Fibroblast of lung (primary cell): ENCODE results near the gene DEDD2. TPM values are rescaled to one million over a fixed set of nuclear protein-coding genes. Genes with fewer than 3 reads are reported as not detected.

ENCODE experiments used
- DNase-seq, 2 donors: peaks; one replicate each; pipeline versions ENCODE4 v3.0.0 to v3.0.0-alpha.2; 2010; ENCODE audit warnings: low read depth in 2 of 2
- H2AFZ ChIP-seq: 2 replicates; pipeline ENCODE4 v1.5.1; 2012; ENCODE audit warnings: low read length, control low read depth, inconsistent platforms
- H3K27ac ChIP-seq: 2 replicates; pipeline ENCODE4 v1.5.1; 2011; ENCODE audit warnings: low read length, control low read depth; ENCODE audit not compliant: insufficient read depth
- H3K27me3 ChIP-seq: 2 replicates; pipeline ENCODE4 v1.5.1; 2011; ENCODE audit warnings: mild to moderate bottlenecking, low read length; ENCODE audit not compliant: control insufficient read depth, insufficient read depth
- H3K36me3 ChIP-seq: 2 replicates; pipeline ENCODE4 v1.5.1; 2011; ENCODE audit warnings: low read length; ENCODE audit not compliant: control insufficient read depth, insufficient read depth
- H3K4me1 ChIP-seq: 2 replicates; pipeline ENCODE4 v1.5.1; 2011; ENCODE audit warnings: low read length; ENCODE audit not compliant: control insufficient read depth, insufficient read depth; ENCODE audit errors: extremely low read depth
- H3K4me2 ChIP-seq: 2 replicates; pipeline ENCODE4 v1.5.1; 2011; ENCODE audit warnings: low read length, control low read depth; ENCODE audit not compliant: insufficient read depth; ENCODE audit errors: extremely low read depth
- H3K4me3 ChIP-seq, 4 experiments: fragments of 200-600 bp in 1 of 4; sonication (generic) in 1 of 4; replicated peaks in 1 of 4; 2 replicates each; pipeline ENCODE4 v1.5.1; 2011 to 2016; ENCODE audit warnings: low read length in 4 of 4, low read depth in 3 of 4, mild to moderate bottlenecking in 3 of 4, control low read depth in 2 of 4, inconsistent platforms in 1 of 4, mixed read lengths in 1 of 4; ENCODE audit not compliant: insufficient read depth in 1 of 4; ENCODE audit errors: control extremely low read depth in 1 of 4
- H3K79me2 ChIP-seq: 2 replicates; pipeline ENCODE4 v1.5.1; 2012; ENCODE audit warnings: mild to moderate bottlenecking, low read length, inconsistent platforms; ENCODE audit not compliant: control insufficient read depth, insufficient read depth
- H3K9ac ChIP-seq: 2 replicates; pipeline ENCODE4 v1.5.1; 2011; ENCODE audit warnings: mild to moderate bottlenecking, low read length, control low read depth; ENCODE audit not compliant: insufficient read depth
- H3K9me3 ChIP-seq: 2 replicates; pipeline ENCODE4 v1.5.1; 2012; ENCODE audit warnings: low read depth, low read length; ENCODE audit not compliant: control insufficient read depth, insufficient read depth
- H4K20me1 ChIP-seq: 2 replicates; pipeline ENCODE4 v1.5.1; 2011; ENCODE audit warnings: low read length; ENCODE audit not compliant: control insufficient read depth, insufficient read depth; ENCODE audit errors: extremely low read depth
- EZH2 ChIP-seq: IDR thresholded peaks from 2 replicates; pipeline ENCODE4 v1.5.1; 2012; ENCODE audit warnings: low read length, control low read depth, mild to moderate bottlenecking; ENCODE audit errors: missing control alignments
- polyA plus RNA-seq, 2 donors: library from polyadenylated mRNA; depleted of rRNA in 1 of 2; stranded (reverse) in 1 of 2; unstranded in 1 of 2; fragments of >200 nt; gene quantifications; 2 replicates each; pipeline ENCODE4 v1.2.1, GENCODE V29; 2011 to 2012; ENCODE audit warnings: missing spikeins in 1 of 2
- total RNA-seq: library from RNA; depleted of rRNA; stranded (reverse); fragments of >200 nt; gene quantifications from 2 replicates; pipeline ENCODE4 v1.2.1, GENCODE V29; 2014
- TF ChIP-seq, protein P1 (sequence below), 2 donors: IDR thresholded peaks in 1 of 2; conservative IDR thresholded peaks in 1 of 2; 1 replicate in 1 of 2; 2 replicates in 1 of 2; pipeline ENCODE4 v1.5.1; 2011 to 2012; ENCODE audit warnings: low read length in 2 of 2, control low read depth in 1 of 2, inconsistent platforms in 1 of 2, low read depth in 1 of 2, mild to moderate bottlenecking in 1 of 2

DEDD2 gene
- total and polyA plus RNA-seq, 2 donors (not counting 1 experiment from before 2014, with no cell fraction given): 10.0 to 17.8 TPM

DNA sequence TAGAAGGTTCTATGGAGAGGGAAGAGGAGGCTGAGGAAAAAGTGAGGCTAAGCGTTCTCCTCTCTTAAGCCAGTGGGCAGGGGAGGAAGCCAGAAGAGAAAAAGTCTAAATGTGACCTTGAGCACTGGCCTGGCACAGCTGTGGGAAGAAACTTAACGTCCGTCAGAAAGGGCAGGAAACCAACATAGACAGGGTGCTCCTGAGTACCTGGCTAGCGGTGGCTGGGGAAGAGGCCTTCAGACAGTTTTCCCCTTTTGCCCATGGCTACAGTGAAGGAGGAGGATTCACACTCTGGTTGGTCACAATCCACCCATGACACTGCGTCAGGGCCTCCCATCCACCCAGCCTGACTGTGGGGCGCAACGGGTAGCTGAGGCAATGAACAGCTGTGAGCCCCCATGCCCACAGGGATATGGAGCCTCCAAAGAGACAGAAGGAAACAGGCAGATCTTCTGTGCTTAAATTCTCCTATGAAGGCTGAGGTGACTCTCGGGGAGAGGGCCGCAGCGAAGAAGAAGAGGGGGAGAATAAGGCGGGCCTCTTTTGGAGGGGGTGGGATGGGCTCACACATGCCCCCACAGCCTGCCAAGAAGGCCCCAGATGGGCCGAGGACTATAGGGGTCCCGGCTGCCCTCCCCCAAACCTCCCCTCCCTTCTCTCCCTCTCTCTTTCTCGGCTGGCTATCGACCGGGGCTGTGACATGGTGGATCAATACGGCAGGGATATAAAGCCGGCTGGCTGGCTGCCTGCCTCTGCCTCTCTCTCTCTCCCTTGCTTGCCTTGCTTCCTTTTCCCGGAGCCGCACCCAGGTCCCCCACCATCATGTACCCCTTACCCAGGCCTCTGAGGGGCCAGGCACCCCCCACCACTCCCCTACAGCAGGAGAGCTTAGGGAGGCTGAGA is 65.4 kb downstream of the DEDD2 start:
- no peak overlapping the region for H3K4me3 ChIP-seq
- DNase-seq: no peak
- H2AFZ ChIP-seq: no peak overlapping the region
- H3K9ac ChIP-seq: no peak overlapping the region
- no peak overlapping the region for H3K4me2 ChIP-seq
- H3K27ac ChIP-seq: no peak overlapping the region
- no peaks in the 10 kb centered on the region for H3K79me2 ChIP-seq
- H4K20me1 ChIP-seq: no peaks in the 10 kb centered on the region
- no peaks in the 10 kb centered on the region for H3K4me1 ChIP-seq
- H3K36me3 ChIP-seq: no peaks in the 10 kb centered on the region
- peaks cover 70% of the 10 kb centered on the region for H3K27me3 ChIP-seq
- TF ChIP-seq, protein P1, sequence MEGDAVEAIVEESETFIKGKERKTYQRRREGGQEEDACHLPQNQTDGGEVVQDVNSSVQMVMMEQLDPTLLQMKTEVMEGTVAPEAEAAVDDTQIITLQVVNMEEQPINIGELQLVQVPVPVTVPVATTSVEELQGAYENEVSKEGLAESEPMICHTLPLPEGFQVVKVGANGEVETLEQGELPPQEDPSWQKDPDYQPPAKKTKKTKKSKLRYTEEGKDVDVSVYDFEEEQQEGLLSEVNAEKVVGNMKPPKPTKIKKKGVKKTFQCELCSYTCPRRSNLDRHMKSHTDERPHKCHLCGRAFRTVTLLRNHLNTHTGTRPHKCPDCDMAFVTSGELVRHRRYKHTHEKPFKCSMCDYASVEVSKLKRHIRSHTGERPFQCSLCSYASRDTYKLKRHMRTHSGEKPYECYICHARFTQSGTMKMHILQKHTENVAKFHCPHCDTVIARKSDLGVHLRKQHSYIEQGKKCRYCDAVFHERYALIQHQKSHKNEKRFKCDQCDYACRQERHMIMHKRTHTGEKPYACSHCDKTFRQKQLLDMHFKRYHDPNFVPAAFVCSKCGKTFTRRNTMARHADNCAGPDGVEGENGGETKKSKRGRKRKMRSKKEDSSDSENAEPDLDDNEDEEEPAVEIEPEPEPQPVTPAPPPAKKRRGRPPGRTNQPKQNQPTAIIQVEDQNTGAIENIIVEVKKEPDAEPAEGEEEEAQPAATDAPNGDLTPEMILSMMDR (conservative IDR thresholded peaks at IDR 0.05 in 1 of 2, IDR thresholded peaks at IDR 0.05 in 1 of 2; ENCODE audit: low read depth in 1 of 2, low read length in 2 of 2): no peak
- peak; percentile 51 for TF ChIP-seq EZH2
- no peaks in the 10 kb centered on the region for H3K9me3 ChIP-seq

DNA sequence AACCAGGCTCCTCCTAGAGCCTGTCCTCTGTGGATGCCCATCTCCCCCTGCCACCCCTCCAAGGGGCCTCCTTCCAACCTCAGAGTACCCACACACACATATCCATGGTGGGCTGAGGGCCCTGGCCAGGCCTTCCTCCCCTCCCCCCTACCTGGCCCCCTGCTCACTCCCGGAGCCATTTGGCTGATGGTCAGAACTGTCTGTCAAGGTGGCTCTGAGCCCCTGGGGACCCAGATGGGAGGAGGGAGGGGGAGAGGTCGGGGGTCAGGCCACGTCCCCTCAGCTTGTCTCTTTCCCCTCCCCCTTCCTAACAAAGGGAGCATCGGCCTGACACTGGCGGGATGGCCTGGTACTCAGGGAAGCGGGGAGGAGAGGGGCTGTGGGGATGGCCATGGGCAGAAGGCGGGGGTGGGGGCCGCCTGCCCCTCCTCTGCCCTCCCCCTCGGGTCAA is 66.5 kb downstream of the DEDD2 start:
- DNase-seq: no peak
- no peak overlapping the region for H3K4me2 ChIP-seq
- no peaks in the 10 kb centered on the region for H3K4me1 ChIP-seq
- peaks cover 65% of the 10 kb centered on the region for H3K27me3 ChIP-seq
- TF ChIP-seq EZH2: no peak
- TF ChIP-seq, protein P1 (conservative IDR thresholded peaks at IDR 0.05 in 1 of 2, IDR thresholded peaks at IDR 0.05 in 1 of 2; ENCODE audit: low read depth in 1 of 2, low read length in 2 of 2): no peak
- H3K79me2 ChIP-seq: no peaks in the 10 kb centered on the region
- H3K27ac ChIP-seq: no peak overlapping the region
- H3K4me3 ChIP-seq: no peak overlapping the region
- no peak overlapping the region for H2AFZ ChIP-seq
- H3K9ac ChIP-seq: no peak overlapping the region
- H4K20me1 ChIP-seq: no peaks in the 10 kb centered on the region
- no peaks in the 10 kb centered on the region for H3K9me3 ChIP-seq
- no peaks in the 10 kb centered on the region for H3K36me3 ChIP-seq

DNA sequence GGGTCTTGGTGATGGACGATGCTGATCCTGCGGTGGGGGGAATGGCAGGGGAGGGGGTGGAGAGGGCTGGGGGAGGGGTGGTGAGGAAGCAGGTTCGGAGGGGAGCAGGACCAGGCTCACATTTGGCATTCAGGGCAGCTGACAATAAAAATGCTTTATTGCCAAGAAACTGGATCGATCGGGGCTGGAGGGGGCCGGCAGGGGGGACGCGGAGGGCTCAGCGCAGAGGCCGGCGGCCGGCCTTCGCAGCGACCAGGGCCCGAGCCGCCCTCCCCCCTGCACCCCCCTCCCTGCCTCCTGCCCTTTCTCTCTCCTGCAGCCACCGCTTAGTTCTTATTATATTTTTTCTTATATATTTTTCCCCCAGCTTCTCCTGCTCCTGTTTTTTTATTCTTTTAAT is 67.1 kb downstream of the DEDD2 start:
- H3K4me2 ChIP-seq: no peak overlapping the region
- no peak for DNase-seq
- H3K36me3 ChIP-seq: no peaks in the 10 kb centered on the region
- no peaks in the 10 kb centered on the region for H3K9me3 ChIP-seq
- H3K4me3 ChIP-seq: no peak overlapping the region
- peaks cover 59% of the 10 kb centered on the region for H3K27me3 ChIP-seq
- no peak for TF ChIP-seq EZH2
- TF ChIP-seq, protein P1 (conservative IDR thresholded peaks at IDR 0.05 in 1 of 2, IDR thresholded peaks at IDR 0.05 in 1 of 2; ENCODE audit: low read depth in 1 of 2, low read length in 2 of 2): no peak
- H3K79me2 ChIP-seq: no peaks in the 10 kb centered on the region
- no peaks in the 10 kb centered on the region for H3K4me1 ChIP-seq
- H3K9ac ChIP-seq: no peak overlapping the region
- no peak overlapping the region for H2AFZ ChIP-seq
- no peaks in the 10 kb centered on the region for H4K20me1 ChIP-seq
- no peak overlapping the region for H3K27ac ChIP-seq
